Aorta (tissue), 5 donors: ENCODE results near the gene HIPK2. TPM values are rescaled to one million over a fixed set of nuclear protein-coding genes. Genes with fewer than 3 reads are reported as not detected.
A peak's percentile ranks its signal among the peaks of the same experiment; 100 is the strongest.

Experiments used
- ATAC-seq: fragments of 200-7000 bp; cut with Tn5 transposase; one replicate; pipeline ENCODE4 v1.9.1; 2022; ENCODE audit warnings: moderate library complexity; ENCODE audit not compliant: low FRiP score
- DNase-seq, 2 donors: peaks; one replicate each; pipeline ENCODE4 v3.0.0-alpha.2; 2020
- H3K27ac ChIP-seq, 2 donors: one replicate each; pipeline ENCODE4 v1.5.1; 2013; ENCODE audit warnings: low read length in 2 of 2, mild to moderate bottlenecking in 2 of 2, moderate library complexity in 2 of 2, control low read depth in 1 of 2, inconsistent platforms in 1 of 2, low read depth in 1 of 2
- H3K27me3 ChIP-seq, 2 donors: one replicate each; pipeline ENCODE4 v1.6.1; 2013; ENCODE audit warnings: control low read depth in 1 of 2, low read length in 1 of 2, mild to moderate bottlenecking in 1 of 2, moderate library complexity in 1 of 2; ENCODE audit not compliant: insufficient read depth in 2 of 2, control insufficient read depth in 1 of 2
- H3K36me3 ChIP-seq, 2 donors: one replicate each; pipeline ENCODE4 v1.6.1; 2013; ENCODE audit warnings: control low read depth in 1 of 2, low read length in 1 of 2, mild to moderate bottlenecking in 1 of 2; ENCODE audit not compliant: insufficient read depth in 2 of 2, control insufficient read depth in 1 of 2
- H3K4me1 ChIP-seq, 2 donors: one replicate each; pipeline ENCODE4 v1.6.1; 2013; ENCODE audit warnings: low read length in 2 of 2, control low read depth in 1 of 2, mild to moderate bottlenecking in 1 of 2, moderate library complexity in 1 of 2; ENCODE audit not compliant: insufficient read depth in 2 of 2, control insufficient read depth in 1 of 2
- H3K4me3 ChIP-seq, 2 donors: one replicate each; pipeline ENCODE4 v1.5.1; 2013; ENCODE audit warnings: low read length in 2 of 2, control low read depth in 1 of 2, mild to moderate bottlenecking in 1 of 2
- H3K9me3 ChIP-seq: one replicate; pipeline ENCODE4 v1.6.1; 2013; ENCODE audit warnings: mild to moderate bottlenecking, low read length; ENCODE audit not compliant: control insufficient read depth
- WGBS, 2 donors: extraction: QIAGEN DNeasy Blood & Tissue Kit; methylation state at CpG; one replicate each; pipeline ENCODE4 v1.1.7; 2013; 5-methylcytosine and 5-hydroxymethylcytosine counted together
- intact Hi-C, 2 donors: fragments of 100-400 bp; cut with DNase I; formaldehyde crosslinking; loops; one replicate each; pipeline versions ENCODE4 v1.14.2 to v1.15.0; 2022
- polyA plus RNA-seq, 2 donors: library from polyadenylated mRNA; stranded (reverse); fragments of 200-250 nt; gene quantifications; one replicate each; pipeline ENCODE4 v1.2.3, GENCODE V29; 2013
- total RNA-seq, 2 donors: library from RNA; stranded (reverse); fragmentation: NEBNext Ultra II Directional; extraction: Animal tissue kit (Norgen Biotek cat#: 25700); gene quantifications; one replicate each; pipeline ENCODE4 v1.2.1, GENCODE V29; 2021
- donor health status: healthy with polysubstance abuse.
- donor health status: Bipolar disorder and iron deficiency.
- donor health status: DM: no; HTN: no; CAD: no.
- donor health status: DM: no; HTN: no; CAD: no.
- donor health status: DM: yes; HTN: yes; CAD: no.

HIPK2 gene
- total and polyA plus RNA-seq, 4 donors, result 9.4 to 108 (median 23.9) TPM

DNA sequence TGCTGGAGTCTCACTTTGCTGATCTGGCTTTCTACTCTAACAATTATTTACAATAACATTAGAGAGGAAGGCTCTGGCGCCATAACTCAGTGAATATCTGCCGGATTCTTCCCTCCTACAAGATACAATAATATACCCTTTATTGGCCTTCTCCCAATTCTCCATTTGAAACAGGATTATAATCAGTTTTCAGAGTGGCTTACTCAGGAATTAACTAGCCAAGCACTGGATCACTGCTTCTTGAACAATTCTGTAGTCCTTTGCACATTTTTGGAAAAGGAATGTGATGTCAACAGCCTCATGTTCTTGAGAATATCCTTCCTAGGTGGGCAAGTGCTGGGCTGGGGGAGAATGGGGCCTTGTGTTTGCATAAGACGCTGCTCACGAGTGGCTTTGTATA, 125.9 kb downstream of the HIPK2 start:
- Histone ChIP-seq H3K4me1 (peaks cover 0 to 1% of the 10 kb centered on the region in 2 donors), H3K27me3 (no peaks in the 10 kb centered on the region), H3K9me3 (no peaks in the 10 kb centered on the region), H3K27ac (no peak overlapping the region), H3K4me3 (no peak overlapping the region), H3K36me3 (no peaks in the 10 kb centered on the region)
- DNase-seq (no peak), ATAC-seq (no peak)
- intact Hi-C loops, result no loop called here
- WGBS, 2 donors, result 70 to 73% methylated on average over 4 of the region's 4 CpGs

DNA sequence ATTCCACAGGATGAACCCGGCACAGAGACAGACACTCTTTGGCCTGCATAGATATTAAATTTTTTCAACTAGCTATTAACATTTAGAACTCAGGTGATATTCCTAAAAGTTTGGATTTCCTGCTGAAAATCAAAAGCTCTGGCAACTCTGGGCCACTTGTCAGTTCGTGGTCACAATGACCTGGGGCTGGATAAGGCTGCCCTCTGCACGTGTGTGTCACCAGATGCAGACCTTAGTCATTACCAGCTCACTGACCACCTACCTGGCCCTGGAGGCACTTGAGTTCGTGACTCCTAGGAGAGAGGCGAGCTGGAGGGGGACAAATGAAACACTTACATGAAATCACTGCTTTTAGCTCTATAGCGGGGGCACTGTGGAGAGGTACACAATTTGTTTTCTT, 126.5 kb downstream of the HIPK2 start:
- no peak for DNase-seq
- WGBS, 2 donors, result 78 to 80% methylated on average over 6 of the region's 6 CpGs
- Histone ChIP-seq H3K9me3 (no peaks in the 10 kb centered on the region), H3K36me3 (no peaks in the 10 kb centered on the region), H3K27me3 (no peaks in the 10 kb centered on the region), H3K27ac (no peak overlapping the region), H3K4me1 (peaks cover 0 to 1% of the 10 kb centered on the region in 2 donors), H3K4me3 (no peak overlapping the region)
- intact Hi-C loops, result no loop called here
- no peak for ATAC-seq

DNA sequence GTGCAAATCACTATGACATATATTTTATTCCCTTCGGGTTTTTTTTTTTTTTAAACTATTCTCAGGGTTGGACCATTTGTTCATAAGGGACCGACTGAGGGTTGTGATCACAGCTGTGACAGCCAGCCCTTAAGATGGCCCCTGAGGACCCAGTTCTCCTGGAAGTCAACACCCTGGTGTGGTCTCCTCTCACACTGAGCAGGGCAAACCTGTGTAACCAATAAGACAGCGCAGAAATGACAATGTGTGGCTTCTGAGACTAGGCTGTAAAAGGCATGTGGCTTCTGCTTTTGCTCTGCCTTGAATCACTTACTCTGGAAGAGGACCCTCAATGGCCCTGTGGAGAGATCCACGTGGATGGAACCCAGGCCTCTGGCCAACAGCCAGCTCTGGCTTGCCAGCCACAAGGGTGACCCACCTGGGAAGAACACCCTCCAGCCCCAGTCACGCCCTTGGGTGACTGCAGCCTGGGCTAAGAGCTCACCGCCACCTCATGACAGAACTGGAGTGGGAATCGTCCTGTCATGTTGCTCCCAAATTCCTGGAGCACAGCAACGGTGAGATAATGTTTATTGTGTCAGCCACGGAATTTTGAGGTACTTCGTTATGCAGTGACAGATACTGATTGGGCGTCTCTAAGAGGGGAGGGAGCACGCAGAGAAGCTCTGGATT, 127.2 kb downstream of the HIPK2 start:
- Histone ChIP-seq H3K27me3 (no peaks in the 10 kb centered on the region), H3K36me3 (no peaks in the 10 kb centered on the region), H3K9me3 (no peaks in the 10 kb centered on the region), H3K4me3 (no peak overlapping the region), H3K27ac (no peak overlapping the region), H3K4me1 (peaks cover 0 to 1% of the 10 kb centered on the region in 2 donors)
- DNase-seq, result no peak
- WGBS, 2 donors, result 71 to 74% methylated on average over 12 of the region's 12 CpGs
- intact Hi-C loops, result no loop called here
- ATAC-seq, result no peak

DNA sequence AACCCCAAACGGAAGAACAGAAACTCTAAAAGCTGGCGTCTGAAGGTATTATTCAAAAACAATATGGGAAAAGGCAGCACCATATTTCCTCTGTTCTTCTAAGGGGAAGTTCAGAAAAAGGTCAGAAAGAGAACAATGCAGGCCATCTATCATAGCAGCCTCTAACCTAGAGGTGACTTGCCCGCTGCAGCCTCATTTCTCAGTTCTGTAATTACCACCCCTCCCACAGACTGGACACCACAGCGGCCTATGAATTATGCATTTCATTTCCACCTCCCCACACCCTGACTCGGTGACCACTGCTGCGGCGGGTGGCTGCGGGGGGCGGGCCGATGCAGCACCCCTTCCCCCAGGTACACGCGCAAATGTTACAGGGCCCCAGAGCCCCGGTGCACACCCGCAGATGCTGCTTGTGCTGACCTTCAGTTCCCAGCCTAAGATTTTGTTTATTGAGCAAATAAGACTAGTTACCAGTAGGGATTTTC, 128.8 kb downstream of the HIPK2 start:
- ATAC-seq (peak; percentile 61), DNase-seq (no peak)
- Histone ChIP-seq H3K27me3 (no peaks in the 10 kb centered on the region), H3K36me3 (no peaks in the 10 kb centered on the region), H3K4me3 (no peak overlapping the region), H3K4me1 (peaks cover 0 to 1% of the 10 kb centered on the region in 2 donors), H3K27ac (no peak overlapping the region), H3K9me3 (no peaks in the 10 kb centered on the region)
- WGBS, 2 donors, result 74 to 77% methylated on average over 14 of the region's 14 CpGs
- intact Hi-C loops, result loop anchor here (5.0 kb wide), 3 partner anchors 33 to 353 kb away; partner anchors contain the start of gene HIPK2 (in 1 of the 2)

DNA sequence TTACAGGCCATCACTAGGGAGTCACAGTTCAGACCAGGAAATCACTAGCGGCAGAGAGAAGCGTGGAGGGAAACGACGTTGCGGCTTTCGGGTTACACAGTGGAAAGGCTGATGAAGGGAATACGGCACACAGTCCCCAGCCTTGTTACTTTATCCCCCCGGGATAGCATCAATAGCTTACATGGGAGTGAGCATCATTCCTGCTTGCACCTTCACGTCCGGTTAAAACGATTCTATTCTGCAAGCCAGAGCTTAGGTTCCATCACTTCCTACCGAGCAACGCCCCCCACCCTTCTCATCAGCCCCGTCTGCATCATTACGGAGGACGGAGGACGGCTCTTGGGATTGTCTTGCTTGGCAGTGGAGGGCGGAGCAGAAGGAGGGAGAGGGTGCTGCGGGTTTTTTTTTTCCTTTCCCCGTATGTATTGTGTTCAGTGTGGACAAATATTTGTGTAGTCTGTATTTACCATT, 129.4 kb downstream of the HIPK2 start:
- no peaks in the 10 kb centered on the region for H3K27me3 ChIP-seq
- no peak overlapping the region for H3K4me3 ChIP-seq
- intact Hi-C loops, result loop anchor here (5.0 kb wide), 3 partner anchors 34 to 354 kb away; partner anchors contain the start of gene HIPK2 (in 1 of the 2)
- no peak overlapping the region for H3K27ac ChIP-seq
- 82 to 85% methylated on average over 20 of the region's 20 CpGs for WGBS, 2 donors
- no peak for ATAC-seq
- H3K9me3 ChIP-seq, result no peaks in the 10 kb centered on the region
- H3K36me3 ChIP-seq, result no peaks in the 10 kb centered on the region
- peaks cover 0 to 1% of the 10 kb centered on the region in 2 donors for H3K4me1 ChIP-seq
- no peak for DNase-seq

DNA sequence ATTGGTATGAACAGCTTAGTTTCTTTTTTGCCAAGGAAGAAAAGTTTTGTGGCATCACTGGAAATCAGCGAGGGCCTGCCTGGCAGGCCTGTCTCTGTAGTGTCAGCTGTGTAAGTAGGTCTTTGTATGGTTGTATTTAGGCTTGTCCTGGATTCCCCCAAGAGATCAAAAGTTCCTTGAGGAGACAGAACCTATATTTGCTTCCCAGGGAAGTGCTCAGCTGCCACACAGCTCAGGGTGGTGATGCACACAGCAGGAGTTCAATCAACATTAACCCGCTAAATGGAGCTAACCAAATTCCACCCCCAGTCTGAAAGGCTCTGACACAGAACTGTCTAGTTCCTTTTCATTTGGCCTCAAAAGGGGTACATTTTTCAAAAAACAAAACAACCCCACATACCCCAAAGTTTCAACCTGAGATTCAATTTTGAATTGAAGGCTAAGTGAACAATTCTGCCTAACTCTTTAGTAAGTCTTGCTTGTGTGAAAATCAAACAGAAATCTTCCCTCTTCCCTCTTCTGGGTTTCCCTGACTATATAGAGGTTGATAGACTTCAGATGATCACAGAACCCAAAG, 129.9 kb downstream of the HIPK2 start:
- intact Hi-C loops, result loop anchor here (2.0 to 5.0 kb wide), 4 partner anchors 34 to 354 kb away; partner anchors contain the start of gene HIPK2 (in 1 of the 2)
- Histone ChIP-seq H3K4me3 (no peak overlapping the region), H3K27ac (no peak overlapping the region), H3K4me1 (peaks cover 0 to 1% of the 10 kb centered on the region in 2 donors), H3K36me3 (no peaks in the 10 kb centered on the region), H3K9me3 (no peaks in the 10 kb centered on the region), H3K27me3 (no peaks in the 10 kb centered on the region)
- WGBS, 2 donors, result 96 to 100% methylated on average over 2 of the region's 2 CpGs
- ATAC-seq (no peak), DNase-seq (no peak)

DNA sequence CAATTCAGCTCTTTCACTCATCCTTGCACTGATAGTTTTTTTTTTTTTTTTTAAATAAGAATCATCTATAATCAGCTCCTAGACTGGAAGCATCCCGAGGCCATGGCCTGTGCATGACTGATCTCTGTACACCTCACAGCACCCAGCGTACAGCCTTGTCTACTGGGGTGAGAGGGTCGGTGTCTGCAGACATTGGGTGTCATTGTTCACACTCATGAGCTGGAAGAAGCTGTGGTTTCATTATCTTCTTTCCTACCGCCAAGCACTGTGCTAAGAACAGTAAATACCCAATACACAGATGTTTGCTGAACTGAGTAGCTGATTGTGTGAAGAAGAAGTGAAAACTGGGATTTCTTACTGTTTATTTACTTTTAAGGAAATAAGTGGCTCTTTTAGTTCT, 130.7 kb downstream of the HIPK2 start:
- H3K4me1 ChIP-seq, result peaks cover 0 to 1% of the 10 kb centered on the region in 2 donors
- DNase-seq, result no peak
- H3K27ac ChIP-seq, result peak overlapping the region in 1 of 2 donors; percentile 37
- H3K9me3 ChIP-seq, result no peaks in the 10 kb centered on the region
- ATAC-seq, result no peak
- intact Hi-C loops, result loop anchor here (2.0 to 5.0 kb wide), 4 partner anchors 35 to 355 kb away; partner anchors contain the start of gene HIPK2 (in 1 of the 2)
- no peaks in the 10 kb centered on the region for H3K36me3 ChIP-seq
- 86 to 89% methylated on average over 4 of the region's 4 CpGs for WGBS, 2 donors
- H3K4me3 ChIP-seq, result no peak overlapping the region
- no peaks in the 10 kb centered on the region for H3K27me3 ChIP-seq

DNA sequence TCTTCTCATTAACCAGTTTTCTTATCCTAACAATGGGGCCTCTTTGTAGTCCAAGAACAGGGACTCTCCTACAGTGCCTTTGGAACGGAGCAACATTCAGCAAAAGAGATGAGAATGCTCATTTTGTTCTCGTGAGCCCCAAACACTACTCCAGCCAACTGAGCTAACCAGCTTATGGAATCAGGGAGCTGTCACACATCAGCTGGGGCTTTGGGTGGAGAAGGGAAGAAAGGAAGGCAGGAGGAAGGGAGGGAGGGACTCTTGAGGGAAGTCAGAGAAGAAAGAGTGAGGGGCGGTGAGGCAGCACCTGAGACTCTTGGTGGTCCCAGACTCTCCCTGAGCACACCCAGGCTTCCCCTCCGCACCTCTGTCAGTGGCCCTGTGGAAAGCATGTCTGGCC, 131.2 kb downstream of the HIPK2 start:
- Histone ChIP-seq H3K36me3 (no peaks in the 10 kb centered on the region), H3K4me1 (peaks cover 0 to 1% of the 10 kb centered on the region in 2 donors), H3K9me3 (no peaks in the 10 kb centered on the region), H3K27me3 (no peaks in the 10 kb centered on the region), H3K4me3 (no peak overlapping the region), H3K27ac (peak overlapping the region in 1 of 2 donors; percentile 37)
- DNase-seq, result no peak
- WGBS, 2 donors, result 79 to 84% methylated on average over 4 of the region's 4 CpGs
- intact Hi-C loops, result loop anchor here (2.0 to 5.0 kb wide), 4 partner anchors 36 to 356 kb away; partner anchors contain the start of gene HIPK2 (in 1 of the 2)
- ATAC-seq, result no peak
